Stimulated activated CD8-positive, alpha-beta memory T cell treated with anti-CD3 and anti-CD28 coated beads, Interleukin-15, amount 100 ng/mL, for 24 hours (primary cell): ENCODE data around the gene TNRC18.
"Not testable (repeated sequence)": the region's sequence is repeated elsewhere in the genome, so short reads cannot be mapped to it uniquely, and the experiment has no call there.

Source experiments
- DNase-seq: peaks from one replicate; pipeline ENCODE4 v3.0.0-alpha.2; 2020; ENCODE audit warnings: low read depth

Gene TNRC18

GRCh38 chr7:5375925-5376324 lies 47.7 kb downstream of the TNRC18 start:
- DNase-seq, result no peak

GRCh38 chr7:5374464-5374863 lies 49.2 kb downstream of the TNRC18 start:
- DNase-seq, result no peak

- DNase-seq, result no peak
Observed at GRCh38 chr7:5373300-5373699, 50.3 kb downstream of the TNRC18 start.

- no peak for DNase-seq
Observed at GRCh38 chr7:5370454-5371353, 52.9 kb downstream of the TNRC18 start.

- DNase-seq, result no peak
Observed at GRCh38 chr7:5367661-5368060, 56.0 kb downstream of the TNRC18 start.

GRCh38 chr7:5365976-5366625 lies 57.5 kb downstream of the TNRC18 start:
- not testable (repeated sequence) for DNase-seq

- no peak for DNase-seq
Observed at GRCh38 chr7:5363729-5364128, 59.9 kb downstream of the TNRC18 start.

- DNase-seq, result no peak
Observed at GRCh38 chr7:5362466-5362865, 61.2 kb downstream of the TNRC18 start.

GRCh38 chr7:5361446-5362127 lies 62.0 kb downstream of the TNRC18 start:
- DNase-seq, result no peak

- DNase-seq, result no peak
Observed at GRCh38 chr7:5360971-5361370, 62.7 kb downstream of the TNRC18 start.

GRCh38 chr7:5360451-5360850 lies 63.2 kb downstream of the TNRC18 start:
- no peak for DNase-seq

GRCh38 chr7:5360021-5360420 lies 63.6 kb downstream of the TNRC18 start:
- DNase-seq, result not testable (repeated sequence)

GRCh38 chr7:5359344-5359743 lies 64.3 kb downstream of the TNRC18 start:
- DNase-seq, result no peak

GRCh38 chr7:5357951-5358350 lies 65.7 kb downstream of the TNRC18 start:
- DNase-seq, result no peak

- DNase-seq, result no peak
Observed at GRCh38 chr7:5356751-5357119, 66.9 kb downstream of the TNRC18 start.

- DNase-seq, result no peak
Observed at GRCh38 chr7:5354460-5355232, 69.0 kb downstream of the TNRC18 start.

GRCh38 chr7:5352440-5353010 lies 71.1 kb downstream of the TNRC18 start:
- DNase-seq, result no peak

- no peak for DNase-seq
Observed at GRCh38 chr7:5351507-5352265, 71.9 kb downstream of the TNRC18 start.

GRCh38 chr7:5350600-5351385 lies 72.8 kb downstream of the TNRC18 start:
- DNase-seq, result no peak

GRCh38 chr7:5350174-5350463 lies 73.5 kb downstream of the TNRC18 start:
- DNase-seq, result no peak
